Measurements from ENCODE around the gene TMTC2.
A peak's percentile ranks its signal among the peaks of the same experiment; 100 is the strongest.

Gene TMTC2

DNA sequence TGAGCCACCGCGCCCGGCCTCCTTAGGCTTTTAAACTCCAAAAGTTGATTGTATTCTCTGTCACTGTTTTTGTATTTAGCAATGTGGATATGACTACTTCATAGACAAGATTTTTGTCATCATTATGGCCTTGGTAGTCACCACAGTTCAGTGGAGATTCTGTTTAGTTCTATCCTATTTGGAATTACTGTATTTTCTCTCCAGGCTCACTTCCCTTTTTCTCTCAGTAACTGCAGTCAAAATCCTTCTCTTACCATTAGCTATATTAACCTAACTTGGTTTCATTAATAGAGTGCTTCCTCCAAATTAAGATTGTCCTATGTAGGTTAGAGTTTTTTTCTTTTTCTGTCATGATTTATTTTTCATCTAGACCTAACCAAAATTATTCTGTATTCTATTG is 283.9 kb downstream of the TMTC2 start:
- intact Hi-C loops (cut with micrococcal nuclease) = no loop called here
- peaks cover 12% of the 10 kb centered on the region for H3K36me3 Mint-ChIP-seq (ENCODE audit: low read depth)
- H3K4me1 Mint-ChIP-seq (ENCODE audit: low read depth) = peaks cover 11% of the 10 kb centered on the region
- no peak overlapping the region for H3K4me3 Mint-ChIP-seq
- H3K27me3 Mint-ChIP-seq = no peaks in the 10 kb centered on the region
- H3K9me3 Mint-ChIP-seq = no peaks in the 10 kb centered on the region
- no peak overlapping the region for H3K27ac Mint-ChIP-seq

GRCh38 chr12:82971584-82971983 is 284.9 kb downstream of the TMTC2 start:
- Mint-ChIP-seq H3K27ac (no peak overlapping the region), H3K4me3 (no peak overlapping the region), H3K36me3 (ENCODE audit: low read depth) (peaks cover 12% of the 10 kb centered on the region), H3K9me3 (no peaks in the 10 kb centered on the region), H3K4me1 (ENCODE audit: low read depth) (peaks cover 5% of the 10 kb centered on the region), H3K27me3 (no peaks in the 10 kb centered on the region)
- intact Hi-C loops (cut with micrococcal nuclease) = no loop called here

DNA sequence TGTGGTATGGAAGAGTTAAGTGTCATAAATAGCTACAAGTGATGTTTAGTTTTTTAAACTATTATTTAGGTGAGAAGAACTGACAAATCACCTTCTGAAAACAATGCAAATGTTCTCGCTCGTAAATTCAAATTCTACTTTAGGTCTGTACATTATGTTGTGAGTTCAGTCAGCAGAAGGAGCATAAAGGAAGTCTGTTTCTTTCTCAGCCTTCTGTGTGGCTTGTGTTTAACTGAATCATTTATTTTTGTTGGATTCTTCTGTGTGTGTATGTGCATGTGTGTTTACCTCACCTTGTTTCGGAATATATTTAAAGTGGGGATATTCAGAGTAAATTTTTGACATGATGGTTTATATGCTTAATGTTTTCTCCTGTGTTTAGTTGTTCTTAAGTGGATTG is 285.9 kb downstream of the TMTC2 start:
- Mint-ChIP-seq H3K4me3 (no peak overlapping the region), H3K27ac (no peak overlapping the region), H3K4me1 (ENCODE audit: low read depth) (peaks cover 5% of the 10 kb centered on the region), H3K9me3 (no peaks in the 10 kb centered on the region), H3K27me3 (no peaks in the 10 kb centered on the region), H3K36me3 (ENCODE audit: low read depth) (peaks cover 12% of the 10 kb centered on the region)
- intact Hi-C loops (cut with micrococcal nuclease) = no loop called here

DNA sequence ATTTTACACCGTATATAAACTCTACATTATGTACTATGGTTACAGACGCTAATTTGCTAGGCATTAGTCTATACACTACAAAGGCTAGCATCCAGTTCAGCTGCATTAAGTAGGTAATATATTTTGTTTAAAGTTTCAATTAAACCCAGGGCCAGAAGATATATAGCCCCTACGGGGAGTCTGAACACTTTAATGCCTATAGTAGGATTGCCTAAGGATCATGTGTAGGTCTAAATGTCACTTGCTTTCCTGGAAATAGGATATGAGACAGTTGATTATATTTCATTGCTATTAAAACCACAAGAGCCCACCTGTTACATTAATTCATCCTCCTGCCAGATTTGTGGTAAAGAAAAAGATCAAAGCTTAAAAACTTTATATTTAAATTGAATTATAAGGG is 286.9 kb downstream of the TMTC2 start:
- Mint-ChIP-seq H3K4me1 (ENCODE audit: low read depth) (peaks cover 5% of the 10 kb centered on the region), H3K27me3 (no peaks in the 10 kb centered on the region), H3K36me3 (ENCODE audit: low read depth) (peaks cover 12% of the 10 kb centered on the region), H3K27ac (no peak overlapping the region), H3K9me3 (no peaks in the 10 kb centered on the region), H3K4me3 (no peak overlapping the region)
- intact Hi-C loops (cut with micrococcal nuclease) = no loop called here

DNA sequence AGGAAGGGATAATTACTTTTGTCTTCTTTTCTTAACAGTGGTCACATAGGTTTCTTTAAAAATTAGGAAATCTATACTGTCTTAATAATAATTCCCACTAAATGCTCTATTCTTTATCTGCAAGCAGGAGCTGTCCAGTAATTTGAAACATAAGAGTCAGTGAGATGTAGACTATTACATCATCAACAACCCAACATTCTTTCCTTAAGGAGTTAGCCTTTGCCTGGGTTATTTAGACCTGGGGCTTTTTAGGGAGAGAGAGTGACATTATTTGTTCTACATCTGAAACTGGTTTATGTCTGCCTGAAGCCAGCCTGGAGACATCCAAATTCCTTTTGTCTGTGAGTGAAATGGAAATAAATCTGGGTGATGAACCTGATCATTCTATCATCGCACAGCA is 294.4 kb downstream of the TMTC2 start:
- H3K27ac Mint-ChIP-seq = no peak overlapping the region
- peaks cover 6% of the 10 kb centered on the region for H3K36me3 Mint-ChIP-seq (ENCODE audit: low read depth)
- H3K4me1 Mint-ChIP-seq (ENCODE audit: low read depth) = no peaks in the 10 kb centered on the region
- intact Hi-C loops (cut with micrococcal nuclease) = no loop called here
- no peaks in the 10 kb centered on the region for H3K9me3 Mint-ChIP-seq
- no peak overlapping the region for H3K4me3 Mint-ChIP-seq
- H3K27me3 Mint-ChIP-seq = no peaks in the 10 kb centered on the region

GRCh38 chr12:82994117-82994516 is 307.4 kb downstream of the TMTC2 start:
- Mint-ChIP-seq H3K27me3 (no peaks in the 10 kb centered on the region), H3K4me3 (no peak overlapping the region), H3K9me3 (peaks cover 2% of the 10 kb centered on the region), H3K4me1 (ENCODE audit: low read depth) (no peaks in the 10 kb centered on the region), H3K36me3 (ENCODE audit: low read depth) (peaks cover 13% of the 10 kb centered on the region), H3K27ac (no peak overlapping the region)
- intact Hi-C loops (cut with micrococcal nuclease) = loop anchor here (5.0 kb wide), 1 partner anchor 297 kb away; no protein-coding TSS in a partner anchor

GRCh38 chr12:82996168-82996812 is 309.6 kb downstream of the TMTC2 start:
- Mint-ChIP-seq H3K27me3 (no peaks in the 10 kb centered on the region), H3K9me3 (peaks cover 9% of the 10 kb centered on the region), H3K27ac (no peak overlapping the region), H3K4me3 (no peak overlapping the region), H3K36me3 (ENCODE audit: low read depth) (peaks cover 16% of the 10 kb centered on the region), H3K4me1 (ENCODE audit: low read depth) (no peaks in the 10 kb centered on the region)
- intact Hi-C loops (cut with micrococcal nuclease) = no loop called here

DNA sequence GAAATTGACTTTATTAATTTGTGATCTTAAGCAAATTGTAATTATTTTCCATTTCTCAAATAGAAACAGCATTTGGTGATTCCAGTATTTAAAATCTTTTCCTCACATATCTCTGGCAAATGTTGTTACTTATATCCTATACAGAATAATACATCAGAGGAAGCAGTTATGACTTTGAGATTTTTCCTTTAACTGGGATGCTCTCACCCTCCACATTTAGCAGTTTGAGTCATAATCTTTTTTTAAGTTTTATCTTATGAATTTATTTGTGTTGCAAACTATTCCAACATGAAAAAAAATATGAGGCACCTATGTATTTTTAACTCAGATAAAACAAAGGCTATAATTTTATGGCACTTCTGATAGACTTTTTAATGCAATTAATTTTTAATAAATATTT is 311.8 kb downstream of the TMTC2 start:
- H3K9me3 Mint-ChIP-seq = peaks cover 9% of the 10 kb centered on the region
- H3K27me3 Mint-ChIP-seq = no peaks in the 10 kb centered on the region
- no peak overlapping the region for H3K27ac Mint-ChIP-seq
- H3K36me3 Mint-ChIP-seq (ENCODE audit: low read depth) = peaks cover 16% of the 10 kb centered on the region
- intact Hi-C loops (cut with micrococcal nuclease) = no loop called here
- no peak overlapping the region for H3K4me3 Mint-ChIP-seq
- H3K4me1 Mint-ChIP-seq (ENCODE audit: low read depth) = peaks cover 4% of the 10 kb centered on the region

- no peaks in the 10 kb centered on the region for H3K27me3 Mint-ChIP-seq
- H3K4me3 Mint-ChIP-seq = no peak overlapping the region
- H3K27ac Mint-ChIP-seq = no peak overlapping the region
- intact Hi-C loops (cut with micrococcal nuclease) = loop anchor here (10.0 kb wide), 1 partner anchor 382 kb away; no protein-coding TSS in a partner anchor
- peaks cover 42% of the 10 kb centered on the region for H3K36me3 Mint-ChIP-seq (ENCODE audit: low read depth)
- H3K9me3 Mint-ChIP-seq = peaks cover 17% of the 10 kb centered on the region
- H3K4me1 Mint-ChIP-seq (ENCODE audit: low read depth) = peaks cover 4% of the 10 kb centered on the region
These were observed 316.3 kb downstream of the TMTC2 start for GRCh38 chr12:83003026-83003425.

GRCh38 chr12:83005534-83006197 is 319.0 kb downstream of the TMTC2 start:
- Mint-ChIP-seq H3K27me3 (no peaks in the 10 kb centered on the region), H3K27ac (no peak overlapping the region), H3K4me1 (ENCODE audit: low read depth) (peaks cover 11% of the 10 kb centered on the region), H3K9me3 (peaks cover 34% of the 10 kb centered on the region), H3K4me3 (no peak overlapping the region), H3K36me3 (ENCODE audit: low read depth) (peaks cover 58% of the 10 kb centered on the region)
- intact Hi-C loops (cut with micrococcal nuclease) = loop anchor here (10.0 kb wide), 1 partner anchor 379 kb away; no protein-coding TSS in a partner anchor

- no peaks in the 10 kb centered on the region for H3K27me3 Mint-ChIP-seq
- no peak overlapping the region for H3K27ac Mint-ChIP-seq
- peaks cover 7% of the 10 kb centered on the region for H3K4me1 Mint-ChIP-seq (ENCODE audit: low read depth)
- intact Hi-C loops (cut with micrococcal nuclease) = loop anchor here (10.0 kb wide), 1 partner anchor 376 kb away; no protein-coding TSS in a partner anchor
- peaks cover 62% of the 10 kb centered on the region for H3K36me3 Mint-ChIP-seq (ENCODE audit: low read depth)
- H3K4me3 Mint-ChIP-seq = no peak overlapping the region
- peaks cover 44% of the 10 kb centered on the region for H3K9me3 Mint-ChIP-seq
These were observed 322.0 kb downstream of the TMTC2 start for GRCh38 chr12:83008703-83009102.

- peak overlapping the region; percentile 43 for H3K27ac Mint-ChIP-seq
- H3K9me3 Mint-ChIP-seq = peaks cover 44% of the 10 kb centered on the region
- no peaks in the 10 kb centered on the region for H3K27me3 Mint-ChIP-seq
- H3K36me3 Mint-ChIP-seq (ENCODE audit: low read depth) = peaks cover 56% of the 10 kb centered on the region
- intact Hi-C loops (cut with micrococcal nuclease) = no loop called here
- peaks cover 8% of the 10 kb centered on the region for H3K4me1 Mint-ChIP-seq (ENCODE audit: low read depth)
- H3K4me3 Mint-ChIP-seq = no peak overlapping the region
These were observed 323.6 kb downstream of the TMTC2 start for GRCh38 chr12:83010169-83010804.

DNA sequence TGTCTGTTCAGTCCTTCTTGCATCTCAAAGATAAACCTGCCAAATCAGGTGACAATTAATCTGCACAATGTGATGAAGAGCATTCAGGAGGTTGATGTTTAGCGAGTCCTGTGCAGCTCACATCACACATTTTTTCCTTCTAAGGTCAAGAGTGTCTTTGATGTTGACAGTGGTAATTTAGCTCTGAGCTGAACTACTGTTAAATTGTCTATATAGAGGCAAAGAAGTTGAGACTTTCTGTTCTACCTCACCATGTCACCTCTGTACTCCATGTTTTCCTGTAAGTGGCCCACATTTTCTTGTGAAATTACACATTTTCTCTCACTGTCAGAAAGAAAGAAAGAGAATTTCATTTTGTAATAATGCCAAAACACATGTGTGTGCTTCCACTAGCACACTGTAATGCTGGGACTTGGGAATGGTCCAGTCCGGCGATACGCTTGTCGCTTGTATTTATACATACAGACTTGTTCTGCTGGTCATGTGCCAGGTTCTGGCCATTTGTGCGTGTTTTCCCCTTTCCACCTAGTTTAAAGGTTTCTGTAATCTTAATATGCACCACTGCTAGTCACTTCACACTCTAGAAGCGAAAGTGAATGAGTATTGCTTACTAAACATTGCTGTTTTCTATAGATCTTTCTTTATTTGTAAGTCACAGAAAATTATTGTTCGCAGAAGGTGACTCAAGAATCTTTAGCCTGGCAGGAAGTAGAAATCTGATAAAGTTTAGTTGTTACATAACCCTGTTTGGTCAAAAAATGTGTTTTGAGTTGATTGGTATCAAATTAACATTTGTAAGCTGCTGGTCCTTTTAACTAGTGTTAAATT is 328.9 kb downstream of the TMTC2 start:
- H3K4me3 Mint-ChIP-seq = no peak overlapping the region
- intact Hi-C loops (cut with micrococcal nuclease) = no loop called here
- H3K4me1 Mint-ChIP-seq (ENCODE audit: low read depth) = peaks cover 12% of the 10 kb centered on the region
- peaks cover 11% of the 10 kb centered on the region for H3K9me3 Mint-ChIP-seq
- peaks cover 38% of the 10 kb centered on the region for H3K36me3 Mint-ChIP-seq (ENCODE audit: low read depth)
- H3K27me3 Mint-ChIP-seq = no peaks in the 10 kb centered on the region
- H3K27ac Mint-ChIP-seq = no peak overlapping the region

Data from dendritic cell treated with granulocyte-macrophage colony-stimulating factor and Interleukin-4, amounts not matched to agents 40 ng/mL and 50 ng/mL, for 4 days (primary cell).